ENCODE measurements around the gene CLK2. TPM values are rescaled to one million over a fixed set of nuclear protein-coding genes. Genes with fewer than 3 reads are reported as not detected.
"Not testable (repeated sequence)": the region's sequence is repeated elsewhere in the genome, so short reads cannot be mapped to it uniquely, and the experiment has no call there.

CLK2 gene
- total and polyA plus RNA-seq, 7 experiments from 2014 or later = 16.7 to 137 (median 73.7) TPM

- no peaks in the 10 kb centered on the region for H3K9me3 ChIP-seq (ENCODE audit: control insufficient read depth in 2 of 3, low read length in 3 of 3)
Observed at GRCh38 chr1:155223047-155223446, 50.3 kb downstream of the CLK2 start.

GRCh38 chr1:155220211-155220965 is 52.9 kb downstream of the CLK2 start:
- H3K27me3 ChIP-seq (ENCODE audit: control insufficient read depth in 2 of 2, insufficient read depth in 2 of 2, low read length in 2 of 2); H3K4me3 ChIP-seq (ENCODE audit: low read length); POLR2A ChIA-PET; H3K4me1 ChIP-seq (ENCODE audit: control insufficient read depth in 2 of 2, insufficient read depth in 2 of 2, low read length in 2 of 2); H3K27me3 Mint-ChIP-seq; H3K9me3 Mint-ChIP-seq; DNase-seq; H3K36me3 Mint-ChIP-seq; H3K27ac ChIP-seq (ENCODE audit: low read depth, low read length); ATAC-seq; intact Hi-C loops (cut with micrococcal nuclease); H3K36me3 ChIP-seq (ENCODE audit: control insufficient read depth in 2 of 3, insufficient read depth in 3 of 3, low read length in 3 of 3); H3K9me3 ChIP-seq (ENCODE audit: control insufficient read depth in 2 of 3, low read length in 3 of 3): not testable (repeated sequence)
- CTCF ChIA-PET = interaction anchor here (1.9 kb wide), 1 partner anchor 13 kb away, joined by 4 read pairs; the partner anchor contains the start of gene THBS3
- Mint-ChIP-seq H3K4me3 (peak overlapping the region in 1 of 10 donors; percentile 51), H3K4me1 (peaks cover 7 to 30% (median 13%) of the 10 kb centered on the region in 7 donors), H3K27ac (peak overlapping the region in 2 of 9 donors; percentile 21 to 78)

More at GRCh38 chr1:155223047-155223446, 50.3 kb downstream of the CLK2 start:
- Mint-ChIP-seq H3K4me1 (peaks cover 23 to 48% (median 31%) of the 10 kb centered on the region in 7 donors), H3K4me3 (no peak overlapping the region), H3K36me3 (peaks cover 0 to 5% (median 0%) of the 10 kb centered on the region in 5 donors), H3K27ac (no peak overlapping the region), H3K27me3 (peaks cover 0 to 2% (median 0%) of the 10 kb centered on the region in 5 donors), H3K9me3 (peaks cover 0 to 5% (median 0%) of the 10 kb centered on the region in 11 donors)
- intact Hi-C loops (cut with micrococcal nuclease) = no loop called here
- peaks cover 10 to 13% of the 10 kb centered on the region in 2 donors for H3K4me1 ChIP-seq (ENCODE audit: control insufficient read depth in 2 of 2, insufficient read depth in 2 of 2, low read length in 2 of 2)
- no peaks in the 10 kb centered on the region for H3K36me3 ChIP-seq (ENCODE audit: control insufficient read depth in 2 of 3, insufficient read depth in 3 of 3, low read length in 3 of 3)
- H3K27ac ChIP-seq (ENCODE audit: low read depth, low read length) = no peak overlapping the region
- ChIA-PET CTCF (interaction anchor here (0.7 to 6.4 kb wide), 2 partner anchors 16 to 50 kb away, joined by 3 to 86 read pairs; partner anchors contain the start of genes KRTCAP2, MTX1 and THBS3), POLR2A (interaction anchor here (0.6 to 6.8 kb wide), 3 partner anchors 12 to 433 kb away, joined by 3 to 63 read pairs (median 4); partner anchors contain the start of genes MTX1 and THBS3)
- DNase-seq (no peak), ATAC-seq (no peak)
- no peak overlapping the region for H3K4me3 ChIP-seq (ENCODE audit: low read length)
- H3K27me3 ChIP-seq (ENCODE audit: control insufficient read depth in 2 of 2, insufficient read depth in 2 of 2, low read length in 2 of 2) = no peaks in the 10 kb centered on the region

- DNase-seq = no peak
- CTCF ChIA-PET = interaction anchor here (0.6 to 1.9 kb wide), 3 partner anchors 12 to 207 kb away, joined by 3 to 4 read pairs (median 3); partner anchors contain the start of gene THBS3
- Mint-ChIP-seq H3K36me3 (peaks cover 0 to 8% (median 0%) of the 10 kb centered on the region in 5 donors), H3K9me3 (peaks cover 0 to 5% (median 0%) of the 10 kb centered on the region in 11 donors), H3K27ac (peak overlapping the region in 3 of 9 donors; percentile 5 to 78 (median 56)), H3K27me3 (no peaks in the 10 kb centered on the region), H3K4me1 (peaks cover 7 to 36% (median 14%) of the 10 kb centered on the region in 7 donors), H3K4me3 (peak overlapping the region in 1 of 10 donors; percentile 51)
- intact Hi-C loops (cut with micrococcal nuclease) = loop anchor here in 1 of 2 donors (1.0 kb wide), 2 partner anchors 10 to 22 kb away; a partner anchor contains a TSS
- peak; percentile 85 for ATAC-seq
- no peaks in the 10 kb centered on the region for H3K4me1 ChIP-seq (ENCODE audit: control insufficient read depth in 2 of 2, insufficient read depth in 2 of 2, low read length in 2 of 2)
- no peaks in the 10 kb centered on the region for H3K36me3 ChIP-seq (ENCODE audit: control insufficient read depth in 2 of 3, insufficient read depth in 3 of 3, low read length in 3 of 3)
- no peak overlapping the region for H3K4me3 ChIP-seq (ENCODE audit: low read length)
- POLR2A ChIA-PET = interaction anchor here (0.7 to 2.1 kb wide), 4 partner anchors 8 to 57 kb away, joined by 3 to 8 read pairs (median 3); partner anchors contain the start of gene MTX1
- no peaks in the 10 kb centered on the region for H3K27me3 ChIP-seq (ENCODE audit: control insufficient read depth in 2 of 2, insufficient read depth in 2 of 2, low read length in 2 of 2)
- no peaks in the 10 kb centered on the region for H3K9me3 ChIP-seq (ENCODE audit: control insufficient read depth in 2 of 3, low read length in 3 of 3)
- H3K27ac ChIP-seq (ENCODE audit: low read depth, low read length) = no peak overlapping the region
Observed at GRCh38 chr1:155219592-155220031, 53.7 kb downstream of the CLK2 start.

GRCh38 chr1:155218854-155219591 is 54.3 kb downstream of the CLK2 start:
- H3K9me3 Mint-ChIP-seq = peaks cover 0 to 5% (median 0%) of the 10 kb centered on the region in 11 donors
- Histone ChIP-seq H3K4me3 (ENCODE audit: low read length) (no peak overlapping the region), H3K4me1 (ENCODE audit: control insufficient read depth in 2 of 2, insufficient read depth in 2 of 2, low read length in 2 of 2) (no peaks in the 10 kb centered on the region), H3K9me3 (ENCODE audit: control insufficient read depth in 2 of 3, low read length in 3 of 3) (no peaks in the 10 kb centered on the region), H3K27me3 (ENCODE audit: control insufficient read depth in 2 of 2, insufficient read depth in 2 of 2, low read length in 2 of 2) (no peaks in the 10 kb centered on the region), H3K36me3 (ENCODE audit: control insufficient read depth in 2 of 3, insufficient read depth in 3 of 3, low read length in 3 of 3) (no peaks in the 10 kb centered on the region), H3K27ac (ENCODE audit: low read depth, low read length) (no peak overlapping the region)
- POLR2A ChIA-PET = interaction anchor here (0.6 to 2.1 kb wide), 6 partner anchors 8 to 58 kb away, joined by 3 to 8 read pairs (median 3); partner anchors contain the start of genes KRTCAP2, MTX1 and TRIM46
- CTCF ChIA-PET = interaction anchor here (0.6 to 1.9 kb wide), 3 partner anchors 12 to 208 kb away, joined by 3 to 4 read pairs (median 3); partner anchors contain the start of gene THBS3
- H3K4me1 Mint-ChIP-seq = peaks cover 7 to 32% (median 14%) of the 10 kb centered on the region in 7 donors
- peaks cover 0 to 8% (median 0%) of the 10 kb centered on the region in 5 donors for H3K36me3 Mint-ChIP-seq
- peak overlapping the region in 2 of 10 donors; percentile 21 to 51 for H3K4me3 Mint-ChIP-seq
- DNase-seq = peak in 1 of 9 donors; percentile 20
- H3K27me3 Mint-ChIP-seq = no peaks in the 10 kb centered on the region
- no peak for ATAC-seq
- intact Hi-C loops (cut with micrococcal nuclease) = loop anchor here in 1 of 2 donors (1.0 kb wide), 2 partner anchors 10 to 22 kb away; a partner anchor contains a TSS
- peak overlapping the region in 6 of 9 donors; percentile 5 to 78 (median 42) for H3K27ac Mint-ChIP-seq

GRCh38 chr1:155214702-155215101 is 58.6 kb downstream of the CLK2 start:
- H3K4me1 Mint-ChIP-seq = peaks cover 9 to 30% (median 13%) of the 10 kb centered on the region in 7 donors
- POLR2A ChIA-PET; H3K4me3 ChIP-seq (ENCODE audit: low read length); CTCF ChIA-PET; intact Hi-C loops (cut with micrococcal nuclease); H3K27me3 ChIP-seq (ENCODE audit: control insufficient read depth in 2 of 2, insufficient read depth in 2 of 2, low read length in 2 of 2); H3K9me3 ChIP-seq (ENCODE audit: control insufficient read depth in 2 of 3, low read length in 3 of 3); H3K27me3 Mint-ChIP-seq; H3K4me1 ChIP-seq (ENCODE audit: control insufficient read depth in 2 of 2, insufficient read depth in 2 of 2, low read length in 2 of 2); H3K9me3 Mint-ChIP-seq; DNase-seq; H3K27ac ChIP-seq (ENCODE audit: low read depth, low read length): not testable (repeated sequence)
- ATAC-seq = peak; percentile 33
- H3K36me3 Mint-ChIP-seq = peaks cover 0 to 11% (median 0%) of the 10 kb centered on the region in 5 donors
- H3K4me3 Mint-ChIP-seq = peak overlapping the region in 1 of 10 donors; percentile 48
- H3K36me3 ChIP-seq (ENCODE audit: control insufficient read depth in 2 of 3, insufficient read depth in 3 of 3, low read length in 3 of 3) = peaks cover 0 to 12% (median 0%) of the 10 kb centered on the region in 3 experiments
- peak overlapping the region in 3 of 9 donors; percentile 20 to 85 (median 29) for H3K27ac Mint-ChIP-seq
